ENCODE measurements around the gene SHOC2.

GRCh38 chr10:111057006-111057405 lies 137.6 kb downstream of the SHOC2 start:
- TF ChIP-seq CTCF (IDR thresholded peaks at IDR 0.05) (no peak), POLR2A (IDR thresholded peaks at IDR 0.05) (no peak)

All from ovary (tissue), 3 donors.